Adrenal gland (tissue), 12 donors: ENCODE results near the gene NCOA1. TPM values are rescaled to one million over a fixed set of nuclear protein-coding genes. Genes with fewer than 3 reads are reported as not detected.
"Not testable (repeated sequence)": the region's sequence is repeated elsewhere in the genome, so short reads cannot be mapped to it uniquely, and the experiment has no call there.

Experiments
- DNase-seq, 7 donors: peaks; one replicate each; pipeline ENCODE4 v3.0.0-alpha.2; 2019 to 2020
- H3K27ac ChIP-seq, 5 donors: fragments of 200-600 bp; sonication (generic) in 4 of 5; 1 replicate in 3 of 5; 2 replicates in 2 of 5; pipeline versions ENCODE4 v1.5.1 to v1.8.0; 2016 to 2020; ENCODE audit warnings: mild to moderate bottlenecking in 1 of 5
- H3K27me3 ChIP-seq: fragments of 200-600 bp; 2 replicates; pipeline ENCODE4 v1.8.0; 2021
- H3K36me3 ChIP-seq, 2 donors: fragments of 200-600 bp; replicated peaks in 1 of 2; 1 replicate in 1 of 2; 2 replicates in 1 of 2; pipeline versions ENCODE4 v1.5.1 to v1.8.0; 2018 to 2022
- H3K4me1 ChIP-seq, 2 donors: fragments of 200-600 bp; replicated peaks in 1 of 2; 1 replicate in 1 of 2; 2 replicates in 1 of 2; pipeline versions ENCODE4 v1.5.1 to v1.8.0; 2018 to 2021
- H3K4me3 ChIP-seq, 4 donors: fragments of 200-600 bp; sonication (generic) in 3 of 4; one replicate each; pipeline ENCODE4 v1.5.1; 2016 to 2018
- H3K9me3 ChIP-seq, 3 donors: fragments of 200-600 bp; sonication (generic) in 1 of 3; replicated peaks in 1 of 3; 1 replicate in 2 of 3; 2 replicates in 1 of 3; pipeline versions ENCODE4 v1.5.1 to v1.8.0; 2016 to 2021
- POLR2A ChIP-seq, 2 donors: fragments of 450-650 bp; IDR thresholded peaks; one replicate each; pipeline ENCODE4 v1.6.1; 2017; ENCODE audit warnings: antibody characterized with exemption in 2 of 2, mild to moderate bottlenecking in 2 of 2, moderate library complexity in 1 of 2
- WGBS, 4 donors: extraction: QIAGEN DNeasy Blood & Tissue Kit in 2 of 4; methylation state at CpG; one replicate each; pipeline versions ENCODE4 v1.1.5 to v1.1.7; 2013 to 2017; 5-methylcytosine and 5-hydroxymethylcytosine counted together
- intact Hi-C, 2 donors: fragments of 100-400 bp; cut with DNase I; formaldehyde crosslinking; loops; one replicate each; pipeline versions ENCODE4 v1.14.1 to v1.15.0; 2022 to 2023
- polyA plus RNA-seq, 3 donors: library from polyadenylated mRNA; stranded (reverse); fragments of 200-250 nt in 2 of 3; fragments of 350-450 nt in 1 of 3; fragmentation: Illumina TruSeq in 1 of 3; extraction: RNeasy Lipid Tissue Mini Kit (QIAGEN cat#74804) in 1 of 3; gene quantifications; one replicate each; pipeline ENCODE4 v1.2.3, GENCODE V29; 2013 to 2014
- total RNA-seq, 9 donors: library from RNA; depleted of rRNA in 4 of 9; stranded (reverse); fragments of >200 nt in 4 of 9; fragments of 120-200 nt in 1 of 9; fragmentation: NEBNext Ultra II Directional in 1 of 9; extraction: Animal tissue kit (Norgen Biotek cat#: 25700) in 1 of 9; gene quantifications; one replicate each; pipeline versions ENCODE4 v1.1.0 to v1.2.4, GENCODE V29; 2013 to 2023
- TF ChIP-seq, protein P1 (sequence below), 6 experiments: fragments of 450-650 bp in 4 of 6; fragments of 200-600 bp in 2 of 6; sonication (generic) in 1 of 6; IDR thresholded peaks; 1 replicate in 5 of 6; 2 replicates in 1 of 6; pipeline versions ENCODE4 v1.5.1 to v1.8.0; 2016 to 2021; ENCODE audit warnings: antibody characterized with exemption in 6 of 6, mild to moderate bottlenecking in 2 of 6, moderate library complexity in 1 of 6
- donor health status: healthy with polysubstance abuse.
- donor health status: Bipolar disorder and iron deficiency.
- donor health status: DM: yes; HTN: yes; CAD: no.
- donor health status: DM: no; HTN: no; CAD: no.
- donor health status: DM: no; HTN: no; CAD: no.
- donor health status: DM: yes; HTN: yes; CAD: no.

NCOA1 gene
- total and polyA plus RNA-seq, 12 donors, result 13.6 to 85.5 (median 43.6) TPM

DNA sequence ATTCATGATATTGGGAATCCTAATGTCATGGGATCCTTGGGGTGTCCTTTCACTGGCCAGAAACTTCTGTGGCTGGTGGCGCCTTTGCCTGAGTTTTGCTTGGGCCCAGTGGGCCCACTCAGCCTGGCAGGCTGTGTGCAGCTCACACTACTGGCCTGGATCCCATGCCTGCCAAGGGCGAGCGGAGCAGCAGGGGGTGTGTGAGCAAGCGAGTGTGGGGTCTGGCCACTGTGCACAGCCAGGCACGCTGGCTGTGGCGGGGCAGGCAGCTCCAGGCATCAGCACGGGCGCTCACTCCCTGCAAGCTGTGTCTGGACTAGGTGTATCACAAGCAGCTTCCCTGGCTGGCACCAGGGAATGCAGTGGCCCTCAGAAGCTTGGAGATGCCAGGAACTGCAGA is 74.5 kb downstream of the NCOA1 start:
- no peak for DNase-seq
- Histone ChIP-seq H3K9me3 (peaks cover 0 to 5% (median 0%) of the 10 kb centered on the region in 3 donors), H3K4me3 (no peak overlapping the region), H3K4me1 (peaks cover 3 to 27% of the 10 kb centered on the region in 2 donors), H3K27me3 (no peaks in the 10 kb centered on the region), H3K36me3 (no peaks in the 10 kb centered on the region), H3K27ac (no peak overlapping the region)
- intact Hi-C loops, result no loop called here
- whole genome bisulfite sequencing, 4 donors, result 98 to 99% (median 99%) methylated on average over 6 to 8 of the region's 8 CpGs
- TF ChIP-seq, protein P1, sequence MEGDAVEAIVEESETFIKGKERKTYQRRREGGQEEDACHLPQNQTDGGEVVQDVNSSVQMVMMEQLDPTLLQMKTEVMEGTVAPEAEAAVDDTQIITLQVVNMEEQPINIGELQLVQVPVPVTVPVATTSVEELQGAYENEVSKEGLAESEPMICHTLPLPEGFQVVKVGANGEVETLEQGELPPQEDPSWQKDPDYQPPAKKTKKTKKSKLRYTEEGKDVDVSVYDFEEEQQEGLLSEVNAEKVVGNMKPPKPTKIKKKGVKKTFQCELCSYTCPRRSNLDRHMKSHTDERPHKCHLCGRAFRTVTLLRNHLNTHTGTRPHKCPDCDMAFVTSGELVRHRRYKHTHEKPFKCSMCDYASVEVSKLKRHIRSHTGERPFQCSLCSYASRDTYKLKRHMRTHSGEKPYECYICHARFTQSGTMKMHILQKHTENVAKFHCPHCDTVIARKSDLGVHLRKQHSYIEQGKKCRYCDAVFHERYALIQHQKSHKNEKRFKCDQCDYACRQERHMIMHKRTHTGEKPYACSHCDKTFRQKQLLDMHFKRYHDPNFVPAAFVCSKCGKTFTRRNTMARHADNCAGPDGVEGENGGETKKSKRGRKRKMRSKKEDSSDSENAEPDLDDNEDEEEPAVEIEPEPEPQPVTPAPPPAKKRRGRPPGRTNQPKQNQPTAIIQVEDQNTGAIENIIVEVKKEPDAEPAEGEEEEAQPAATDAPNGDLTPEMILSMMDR (IDR thresholded peaks at IDR 0.05), result no peak
- TF ChIP-seq POLR2A (IDR thresholded peaks at IDR 0.05), result no peak

GRCh38 chr2:24566209-24566608 is 75.2 kb downstream of the NCOA1 start:
- Histone ChIP-seq H3K4me3 (no peak overlapping the region), H3K36me3 (no peaks in the 10 kb centered on the region), H3K27me3 (no peaks in the 10 kb centered on the region), H3K27ac (no peak overlapping the region), H3K4me1 (peaks cover 3 to 20% of the 10 kb centered on the region in 2 donors), H3K9me3 (peaks cover 0 to 5% (median 0%) of the 10 kb centered on the region in 3 donors)
- 95 to 100% (median 98%) methylated on average over 2 to 3 of the region's 3 CpGs for WGBS, 4 donors
- no peak for DNase-seq
- TF ChIP-seq POLR2A (IDR thresholded peaks at IDR 0.05), result no peak
- TF ChIP-seq, protein P1 (IDR thresholded peaks at IDR 0.05), result no peak
- intact Hi-C loops, result no loop called here

GRCh38 chr2:24566630-24567029 is 75.6 kb downstream of the NCOA1 start:
- Histone ChIP-seq H3K9me3 (peaks cover 0 to 5% (median 0%) of the 10 kb centered on the region in 3 donors), H3K4me1 (peaks cover 3 to 16% of the 10 kb centered on the region in 2 donors), H3K4me3 (no peak overlapping the region), H3K27me3 (no peaks in the 10 kb centered on the region), H3K27ac (no peak overlapping the region), H3K36me3 (no peaks in the 10 kb centered on the region)
- WGBS, 4 donors, result 65 to 84% (median 77%) methylated on average over 2 to 7 of the region's 7 CpGs
- TF ChIP-seq, protein P1 (IDR thresholded peaks at IDR 0.05), result no peak
- no peak for TF ChIP-seq POLR2A (IDR thresholded peaks at IDR 0.05)
- intact Hi-C loops, result no loop called here
- peak in 1 of 7 donors; percentile 40 for DNase-seq

DNA sequence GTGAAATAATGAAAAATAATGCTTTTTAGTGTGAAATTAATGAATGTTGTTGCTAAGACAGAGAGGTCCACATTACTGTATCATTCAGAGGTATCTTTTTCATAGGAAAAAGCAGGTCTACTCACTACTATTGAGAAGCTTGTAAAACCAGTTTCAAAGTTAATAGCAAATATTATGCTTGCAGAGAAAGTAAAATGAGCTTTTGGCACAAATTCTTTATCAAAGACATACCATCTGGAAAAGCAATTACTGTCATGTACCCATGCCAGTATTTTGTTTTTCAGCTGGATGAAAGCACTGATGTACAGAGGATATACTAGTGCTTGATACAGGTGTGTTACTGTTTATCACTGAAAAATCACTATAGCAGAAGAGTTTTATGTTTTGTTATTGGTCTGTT is 77.5 kb downstream of the NCOA1 start:
- H3K4me1 ChIP-seq, result peaks cover 3 to 13% of the 10 kb centered on the region in 2 donors
- peaks cover 0 to 5% (median 0%) of the 10 kb centered on the region in 3 donors for H3K9me3 ChIP-seq
- no peak overlapping the region for H3K27ac ChIP-seq
- no peaks in the 10 kb centered on the region for H3K27me3 ChIP-seq
- no peaks in the 10 kb centered on the region for H3K36me3 ChIP-seq
- DNase-seq, result no peak
- intact Hi-C loops, result no loop called here
- no peak overlapping the region for H3K4me3 ChIP-seq
- TF ChIP-seq, protein P1 (IDR thresholded peaks at IDR 0.05), result no peak
- no peak for TF ChIP-seq POLR2A (IDR thresholded peaks at IDR 0.05)

DNA sequence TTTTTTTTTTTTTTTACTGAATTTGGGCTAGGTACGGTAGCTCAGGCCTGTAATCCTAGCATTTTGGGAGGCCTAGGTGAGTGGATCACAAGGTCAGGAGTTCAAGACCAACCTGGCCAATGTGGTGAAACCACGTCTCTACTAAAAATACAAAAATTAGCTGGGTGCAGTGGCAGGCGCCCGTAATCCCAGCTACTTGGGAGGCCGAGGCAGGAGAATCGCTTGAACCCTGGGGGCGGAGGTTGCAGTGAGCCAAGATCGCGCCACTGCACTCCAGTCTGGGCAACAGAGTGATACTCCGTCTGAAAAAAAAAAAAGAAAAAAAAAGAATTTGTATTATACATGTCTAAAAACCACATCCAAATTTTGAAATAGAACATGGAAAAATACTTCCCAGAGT is 78.5 kb downstream of the NCOA1 start:
- H3K27ac ChIP-seq, DNase-seq, intact Hi-C loops, H3K36me3 ChIP-seq, H3K27me3 ChIP-seq, H3K9me3 ChIP-seq, H3K4me3 ChIP-seq: not testable (repeated sequence)
- peaks cover 3 to 13% of the 10 kb centered on the region in 2 donors for H3K4me1 ChIP-seq
- 94 to 99% (median 96%) methylated on average over 10 of the region's 10 CpGs for WGBS, 4 donors
